Panc1 (cell line): Measurements from ENCODE around the gene CHTF18.

Experiments
- CTCF ChIP-seq: fragments of 450-650 bp; IDR thresholded peaks from 2 replicates; pipeline ENCODE4 v1.5.1; 2017; ENCODE audit warnings: mild to moderate bottlenecking
- POLR2AphosphoS5 ChIP-seq: IDR thresholded peaks from 2 replicates; pipeline ENCODE4 v1.6.1; 2012; ENCODE audit warnings: mild to moderate bottlenecking, low read depth, low read length, moderate library complexity
- REST ChIP-seq, 2 experiments: IDR thresholded peaks; 2 replicates each; pipeline ENCODE4 v1.6.1; 2011 to 2012; ENCODE audit warnings: low read depth in 2 of 2, control low read depth in 1 of 2, low read length in 1 of 2, mild to moderate bottlenecking in 1 of 2, moderate library complexity in 1 of 2; ENCODE audit not compliant: insufficient read depth in 1 of 2
- SIN3A ChIP-seq: IDR thresholded peaks from 2 replicates; pipeline ENCODE4 v1.6.1; 2012; ENCODE audit warnings: low read depth, mild to moderate bottlenecking, low read length, moderate library complexity, borderline replicate concordance; ENCODE audit not compliant: insufficient read depth

DNA sequence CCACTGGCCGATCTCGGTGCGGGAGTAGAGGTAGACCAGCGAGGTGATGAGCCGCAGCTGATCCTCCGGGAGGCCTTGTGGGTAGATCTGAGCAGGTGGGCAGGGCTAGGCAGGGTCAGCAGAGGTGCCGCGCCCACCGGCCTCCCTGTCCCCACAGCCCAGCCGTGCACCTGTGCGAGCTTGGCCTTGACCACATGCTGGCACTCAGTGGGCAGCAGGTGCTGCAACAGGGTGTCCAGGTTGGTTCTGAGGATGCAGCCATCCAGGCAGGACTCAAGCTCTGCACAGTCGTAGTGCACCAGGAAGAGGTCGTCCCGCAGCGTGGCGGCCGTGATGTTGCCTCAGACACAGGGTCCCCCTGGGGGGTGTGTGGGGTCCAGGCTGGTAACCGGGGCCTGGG, 15.5 kb upstream of the CHTF18 start:
- TF ChIP-seq CTCF = no peak
- TF ChIP-seq SIN3A = no peak
- no peak for TF ChIP-seq POLR2AphosphoS5
- TF ChIP-seq REST (IDR thresholded peaks at IDR 0.05; ENCODE audit: insufficient read depth in 1 of 2, low read depth in 2 of 2, low read length in 1 of 2) = no peak
